Natural killer cell (primary cell): Measurements from ENCODE around the gene CEMP1. TPM values are rescaled to one million over a fixed set of nuclear protein-coding genes. Genes with fewer than 3 reads are reported as not detected.

ENCODE experiments used
- ATAC-seq, 3 donors: fragments of 150-1000 bp in 2 of 3; fragments of 200-7000 bp in 1 of 3; cut with Tn5 transposase; 1 replicate in 1 of 3; 2 replicates in 2 of 3; pipeline ENCODE4 v1.10.0; 2021; ENCODE audit warnings: mild to moderate bottlenecking in 2 of 3, moderate library complexity in 2 of 3
- DNase-seq, 2 donors: peaks; one replicate each; pipeline versions ENCODE4 v3.0.0 to v3.0.0-alpha.2; 2013 to 2021; ENCODE audit warnings: mixed read lengths in 1 of 2
- H3K27ac ChIP-seq: one replicate; pipeline ENCODE4 v1.5.1; 2013; ENCODE audit warnings: mild to moderate bottlenecking, low read length
- H3K27me3 ChIP-seq: one replicate; pipeline ENCODE4 v1.6.1; 2013; ENCODE audit warnings: low read length; ENCODE audit not compliant: control insufficient read depth, insufficient read depth
- H3K36me3 ChIP-seq: one replicate; pipeline ENCODE4 v1.6.1; 2013; ENCODE audit warnings: low read length; ENCODE audit not compliant: control insufficient read depth, insufficient read depth
- H3K4me1 ChIP-seq: one replicate; pipeline ENCODE4 v1.6.1; 2013; ENCODE audit warnings: low read length; ENCODE audit not compliant: control insufficient read depth, insufficient read depth
- H3K4me3 ChIP-seq: one replicate; pipeline ENCODE4 v1.5.1; 2013; ENCODE audit warnings: low read length
- H3K9me3 ChIP-seq: one replicate; pipeline ENCODE4 v1.6.1; 2013; ENCODE audit warnings: low read length; ENCODE audit not compliant: control insufficient read depth, insufficient read depth
- H3K27ac Mint-ChIP-seq, 2 donors: one replicate each; pipeline ENCODE4 v1.8.0; 2022; ENCODE audit warnings: mild to moderate bottlenecking in 2 of 2, mixed read lengths in 2 of 2, moderate library complexity in 1 of 2
- H3K27me3 Mint-ChIP-seq, 2 donors: one replicate each; pipeline ENCODE4 v1.8.0; 2022; ENCODE audit warnings: low read depth in 2 of 2, mixed read lengths in 2 of 2
- H3K36me3 Mint-ChIP-seq: one replicate; pipeline ENCODE4 v1.8.0; 2022; ENCODE audit warnings: mixed read lengths
- H3K4me1 Mint-ChIP-seq, 2 donors: one replicate each; pipeline ENCODE4 v1.8.0; 2022; ENCODE audit warnings: mixed read lengths in 2 of 2
- H3K4me3 Mint-ChIP-seq: one replicate; pipeline ENCODE4 v1.8.0; 2022; ENCODE audit warnings: mild to moderate bottlenecking, moderate library complexity, mixed read lengths
- H3K9me3 Mint-ChIP-seq, 2 donors: one replicate each; pipeline ENCODE4 v1.8.0; 2022; ENCODE audit warnings: mixed read lengths in 2 of 2
- WGBS: methylation state at CpG from one replicate; pipeline ENCODE4 v1.1.7; 2013; ENCODE audit warnings: missing lambda C conversion rate; ENCODE audit not compliant: insufficient coverage; 5-methylcytosine and 5-hydroxymethylcytosine counted together
- intact Hi-C: fragments of 100-400 bp; cut with micrococcal nuclease; formaldehyde crosslinking; loops from one replicate; pipeline ENCODE4 v1.14.2; 2022
- total RNA-seq, 4 donors: library from RNA; stranded (reverse); fragments of 120-200 nt in 1 of 4; gene quantifications; one replicate each; pipeline versions ENCODE4 v1.2.3 to v1.2.4, GENCODE V29; 2013 to 2022
- TF ChIP-seq, protein P1 (sequence below): fragments of 200-600 bp; IDR thresholded peaks from one replicate; pipeline ENCODE4 v1.8.0; 2022; ENCODE audit warnings: antibody characterized with exemption

The CEMP1 gene
- total RNA-seq, 3 donors from 2014 or later (not counting 1 experiment from before 2014, with no cell fraction given): 0.28 to 0.56 (median 0.45) TPM

DNA sequence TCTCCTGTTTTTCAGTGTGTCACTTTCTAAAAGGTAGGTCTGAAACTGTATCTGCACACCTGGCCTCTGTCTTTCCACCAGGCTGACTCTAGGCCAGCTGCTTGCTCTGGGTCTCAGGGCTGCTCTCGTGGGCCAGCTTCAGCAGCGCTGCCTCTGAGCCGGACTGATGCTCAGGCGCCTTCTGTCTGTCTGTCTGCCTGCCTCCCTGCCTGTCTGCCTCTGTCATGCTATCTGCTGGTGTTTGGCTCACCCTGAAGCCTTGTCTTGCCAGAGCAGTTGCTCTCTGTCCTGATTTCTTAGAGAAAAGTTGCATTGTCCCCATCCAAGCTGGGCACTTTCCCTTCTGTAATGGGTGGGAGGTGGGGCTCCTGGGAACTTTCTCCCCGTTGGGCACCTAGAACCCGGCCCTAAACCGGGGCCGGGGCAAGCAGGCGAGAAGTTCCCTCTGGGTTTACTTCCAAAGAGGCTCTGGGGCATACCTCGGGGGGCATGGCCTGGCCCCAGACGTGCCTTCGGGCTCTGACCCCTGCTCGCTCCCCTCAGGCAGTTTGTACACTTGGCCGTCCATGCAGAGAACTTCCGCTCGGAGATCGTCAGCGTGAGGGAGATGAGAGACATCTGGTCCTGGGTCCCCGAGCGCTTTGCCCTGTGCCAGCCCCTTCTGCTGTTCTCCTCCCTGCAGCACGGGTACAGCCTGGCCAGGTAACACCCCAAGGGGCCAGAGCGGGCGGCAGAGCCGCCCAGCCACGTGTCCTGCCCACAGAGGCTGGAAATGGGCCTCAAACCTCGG is 33.3 kb downstream of the CEMP1 start:
- H3K4me1 Mint-ChIP-seq: peaks cover 0 to 4% of the 10 kb centered on the region in 2 donors
- Histone ChIP-seq H3K27me3 (no peaks in the 10 kb centered on the region), H3K9me3 (no peaks in the 10 kb centered on the region), H3K36me3 (peaks cover 6% of the 10 kb centered on the region), H3K4me3 (no peak overlapping the region), H3K4me1 (peaks cover 11% of the 10 kb centered on the region), H3K27ac (no peak overlapping the region)
- H3K36me3 Mint-ChIP-seq: no peaks in the 10 kb centered on the region
- no peak overlapping the region for H3K27ac Mint-ChIP-seq
- intact Hi-C loops: no loop called here
- DNase-seq: no peak
- no peaks in the 10 kb centered on the region for H3K27me3 Mint-ChIP-seq
- H3K4me3 Mint-ChIP-seq: no peak overlapping the region
- 89% methylated on average over 26 of the region's 26 CpGs for WGBS
- H3K9me3 Mint-ChIP-seq: no peaks in the 10 kb centered on the region
- no peak for ATAC-seq
- TF ChIP-seq, protein P1, sequence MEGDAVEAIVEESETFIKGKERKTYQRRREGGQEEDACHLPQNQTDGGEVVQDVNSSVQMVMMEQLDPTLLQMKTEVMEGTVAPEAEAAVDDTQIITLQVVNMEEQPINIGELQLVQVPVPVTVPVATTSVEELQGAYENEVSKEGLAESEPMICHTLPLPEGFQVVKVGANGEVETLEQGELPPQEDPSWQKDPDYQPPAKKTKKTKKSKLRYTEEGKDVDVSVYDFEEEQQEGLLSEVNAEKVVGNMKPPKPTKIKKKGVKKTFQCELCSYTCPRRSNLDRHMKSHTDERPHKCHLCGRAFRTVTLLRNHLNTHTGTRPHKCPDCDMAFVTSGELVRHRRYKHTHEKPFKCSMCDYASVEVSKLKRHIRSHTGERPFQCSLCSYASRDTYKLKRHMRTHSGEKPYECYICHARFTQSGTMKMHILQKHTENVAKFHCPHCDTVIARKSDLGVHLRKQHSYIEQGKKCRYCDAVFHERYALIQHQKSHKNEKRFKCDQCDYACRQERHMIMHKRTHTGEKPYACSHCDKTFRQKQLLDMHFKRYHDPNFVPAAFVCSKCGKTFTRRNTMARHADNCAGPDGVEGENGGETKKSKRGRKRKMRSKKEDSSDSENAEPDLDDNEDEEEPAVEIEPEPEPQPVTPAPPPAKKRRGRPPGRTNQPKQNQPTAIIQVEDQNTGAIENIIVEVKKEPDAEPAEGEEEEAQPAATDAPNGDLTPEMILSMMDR: no peak

DNA sequence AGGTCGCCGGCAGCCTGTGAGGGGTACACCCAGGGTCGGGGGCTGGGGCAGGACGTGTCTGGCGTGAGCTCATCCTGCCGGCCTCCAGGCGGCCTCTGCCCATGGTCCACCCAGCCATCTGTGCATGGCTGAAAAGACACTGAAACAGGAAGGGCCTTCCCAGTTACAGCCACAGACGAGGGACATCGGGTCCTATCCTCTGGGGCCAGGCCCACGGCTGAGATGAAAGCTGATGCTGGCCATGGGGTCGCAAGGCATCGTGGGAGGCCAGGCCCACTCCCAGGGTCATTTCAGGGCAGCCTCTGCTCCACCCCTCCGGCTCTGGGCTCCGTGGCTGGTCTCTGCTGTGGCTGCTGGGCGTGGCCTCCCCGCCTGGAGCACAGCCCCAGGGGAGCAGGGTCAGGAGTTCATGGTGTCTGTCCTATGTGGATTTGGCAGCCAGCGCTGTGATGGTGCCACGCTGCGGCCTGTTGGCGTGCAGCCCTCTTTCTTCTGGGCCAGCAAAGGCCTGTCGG is 34.0 kb downstream of the CEMP1 start:
- 91% methylated on average over 21 of the region's 21 CpGs for WGBS
- ATAC-seq (no peak), DNase-seq (no peak)
- Histone ChIP-seq H3K27ac (no peak overlapping the region), H3K27me3 (no peaks in the 10 kb centered on the region), H3K4me1 (peaks cover 11% of the 10 kb centered on the region), H3K36me3 (peaks cover 6% of the 10 kb centered on the region), H3K9me3 (no peaks in the 10 kb centered on the region), H3K4me3 (no peak overlapping the region)
- Mint-ChIP-seq H3K27me3 (no peaks in the 10 kb centered on the region), H3K27ac (no peak overlapping the region), H3K36me3 (no peaks in the 10 kb centered on the region), H3K4me1 (peaks cover 0 to 4% of the 10 kb centered on the region in 2 donors), H3K4me3 (no peak overlapping the region), H3K9me3 (no peaks in the 10 kb centered on the region)
- TF ChIP-seq, protein P1: no peak
- intact Hi-C loops: no loop called here

DNA sequence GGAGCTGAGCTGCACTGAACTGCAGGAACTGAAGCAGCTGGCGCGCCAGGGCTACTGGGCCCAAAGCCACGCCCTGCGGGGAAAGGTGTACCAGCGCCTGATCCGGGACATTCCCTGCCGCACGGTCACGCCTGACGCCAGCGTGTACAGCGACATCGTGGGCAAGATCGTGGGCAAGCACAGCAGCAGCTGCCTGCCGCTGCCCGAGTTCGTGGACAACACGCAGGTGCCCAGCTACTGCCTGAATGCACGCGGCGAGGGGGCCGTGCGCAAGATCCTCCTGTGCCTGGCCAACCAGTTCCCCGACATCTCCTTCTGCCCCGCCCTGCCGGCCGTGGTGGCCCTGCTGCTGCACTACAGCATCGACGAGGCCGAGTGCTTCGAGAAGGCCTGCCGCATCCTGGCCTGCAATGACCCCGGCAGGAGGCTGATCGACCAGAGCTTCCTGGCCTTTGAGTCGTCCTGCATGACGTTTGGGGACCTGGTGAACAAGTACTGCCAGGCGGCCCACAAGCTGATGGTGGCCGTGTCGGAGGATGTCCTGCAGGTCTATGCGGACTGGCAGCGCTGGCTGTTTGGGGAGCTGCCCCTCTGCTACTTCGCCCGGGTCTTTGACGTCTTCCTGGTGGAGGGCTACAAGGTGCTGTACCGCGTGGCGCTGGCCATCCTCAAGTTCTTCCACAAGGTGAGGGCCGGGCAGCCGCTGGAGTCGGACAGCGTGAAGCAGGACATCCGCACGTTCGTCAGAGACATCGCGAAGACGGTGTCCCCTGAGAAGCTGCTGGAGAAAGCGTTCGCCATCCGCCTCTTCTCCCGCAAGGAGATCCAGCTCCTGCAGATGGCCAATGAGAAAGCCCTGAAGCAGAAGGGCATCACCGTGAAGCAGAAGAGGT is 34.7 kb downstream of the CEMP1 start:
- Histone ChIP-seq H3K27ac (no peak overlapping the region), H3K36me3 (peaks cover 6% of the 10 kb centered on the region), H3K4me3 (no peak overlapping the region), H3K9me3 (no peaks in the 10 kb centered on the region), H3K4me1 (peaks cover 6% of the 10 kb centered on the region), H3K27me3 (no peaks in the 10 kb centered on the region)
- TF ChIP-seq, protein P1: no peak
- DNase-seq (no peak), ATAC-seq (no peak)
- no peak overlapping the region for H3K4me3 Mint-ChIP-seq
- no peaks in the 10 kb centered on the region for H3K27me3 Mint-ChIP-seq
- WGBS: 97% methylated on average over 62 of the region's 62 CpGs
- intact Hi-C loops: no loop called here
- H3K4me1 Mint-ChIP-seq: no peaks in the 10 kb centered on the region
- no peaks in the 10 kb centered on the region for H3K36me3 Mint-ChIP-seq
- no peaks in the 10 kb centered on the region for H3K9me3 Mint-ChIP-seq
- H3K27ac Mint-ChIP-seq: no peak overlapping the region
